Neural crest cell (in vitro differentiated cells): ENCODE measurements around the gene RERE. TPM values are rescaled to one million over a fixed set of nuclear protein-coding genes. Genes with fewer than 3 reads are reported as not detected.
A peak's percentile ranks its signal among the peaks of the same experiment; 100 is the strongest.

ENCODE experiments used
- DNase-seq: peaks from one replicate; pipeline ENCODE4 v3.0.0; 2021; ENCODE audit warnings: low read depth, mixed read lengths, low spot score
- H3K27ac Mint-ChIP-seq: one replicate; pipeline ENCODE4 v1.8.0; 2021; ENCODE audit warnings: mild to moderate bottlenecking, mixed read lengths; ENCODE audit not compliant: unreplicated experiment
- H3K27me3 Mint-ChIP-seq: 2 replicates; pipeline ENCODE4 v1.8.0; 2021; ENCODE audit warnings: low read depth, mild to moderate bottlenecking, mixed read lengths
- H3K36me3 Mint-ChIP-seq: 2 replicates; pipeline ENCODE4 v1.8.0; 2021; ENCODE audit warnings: low read depth, mild to moderate bottlenecking, mixed read lengths
- H3K4me1 Mint-ChIP-seq: 2 replicates; pipeline ENCODE4 v1.8.0; 2021; ENCODE audit warnings: mixed read lengths
- H3K4me3 Mint-ChIP-seq: one replicate; pipeline ENCODE4 v1.8.0; 2021; ENCODE audit warnings: mild to moderate bottlenecking, mixed read lengths
- H3K9me3 Mint-ChIP-seq: 2 replicates; pipeline ENCODE4 v1.8.0; 2021; ENCODE audit warnings: mixed read lengths
- CTCF ChIP-seq: fragments of 200-600 bp; sonication (generic); conservative IDR thresholded peaks from 2 replicates; pipeline ENCODE4 v1.5.0; 2021; ENCODE audit warnings: antibody characterized with exemption, mild to moderate bottlenecking
- total RNA-seq: library from RNA; stranded (reverse); gene quantifications from 2 replicates; pipeline ENCODE4 v1.2.1, GENCODE V29; 2021

RERE gene
- total RNA-seq, 1 donor from 2014 or later: 122 TPM

- no peaks in the 10 kb centered on the region for H3K36me3 Mint-ChIP-seq
- H3K4me3 Mint-ChIP-seq: no peak overlapping the region
- no peaks in the 10 kb centered on the region for H3K9me3 Mint-ChIP-seq
- DNase-seq: no peak
- no peak for TF ChIP-seq CTCF
- H3K27ac Mint-ChIP-seq: no peak overlapping the region
- H3K4me1 Mint-ChIP-seq: no peaks in the 10 kb centered on the region
- no peaks in the 10 kb centered on the region for H3K27me3 Mint-ChIP-seq
Observed at GRCh38 chr1:8747879-8748825, 69.3 kb downstream of the RERE start.

GRCh38 chr1:8746554-8746953 lies 70.9 kb downstream of the RERE start:
- no peak for TF ChIP-seq CTCF
- Mint-ChIP-seq H3K36me3 (peaks cover under 1% of the 10 kb centered on the region), H3K4me1 (no peaks in the 10 kb centered on the region), H3K9me3 (no peaks in the 10 kb centered on the region), H3K27me3 (no peaks in the 10 kb centered on the region), H3K27ac (no peak overlapping the region), H3K4me3 (no peak overlapping the region)
- no peak for DNase-seq

- Mint-ChIP-seq H3K4me3 (no peak overlapping the region), H3K27ac (no peak overlapping the region), H3K4me1 (no peaks in the 10 kb centered on the region), H3K27me3 (no peaks in the 10 kb centered on the region), H3K9me3 (no peaks in the 10 kb centered on the region), H3K36me3 (peaks cover 3% of the 10 kb centered on the region)
- no peak for DNase-seq
- no peak for TF ChIP-seq CTCF
Observed at GRCh38 chr1:8745749-8746390, 71.6 kb downstream of the RERE start.

- no peak for DNase-seq
- Mint-ChIP-seq H3K27ac (no peak overlapping the region), H3K4me1 (no peaks in the 10 kb centered on the region), H3K27me3 (no peaks in the 10 kb centered on the region), H3K36me3 (peaks cover 3% of the 10 kb centered on the region), H3K9me3 (no peaks in the 10 kb centered on the region), H3K4me3 (no peak overlapping the region)
- TF ChIP-seq CTCF: no peak
Observed at GRCh38 chr1:8745346-8745745, 72.1 kb downstream of the RERE start.

- Mint-ChIP-seq H3K4me1 (peaks cover 6% of the 10 kb centered on the region), H3K36me3 (peaks cover 14% of the 10 kb centered on the region), H3K9me3 (peaks cover 4% of the 10 kb centered on the region), H3K4me3 (no peak overlapping the region), H3K27ac (peak overlapping the region; percentile 58), H3K27me3 (no peaks in the 10 kb centered on the region)
- TF ChIP-seq CTCF: no peak
- no peak for DNase-seq
Observed at GRCh38 chr1:8742022-8742924, 75.2 kb downstream of the RERE start.
